Measurements from ENCODE around the gene GLOD5.

The GLOD5 gene

GRCh38 chrX:48761674-48762471 is at the start of gene GLOD5:
Gene GLOD5, plus strand, starts transcription at chrX:48761747. Its CDS starts 44 bp downstream, at chrX:48761791.
- DNase-seq (ENCODE audit: low spot score), result no peak

GRCh38 chrX:48711929-48712505 is 49.5 kb upstream of the GLOD5 start:
- no peak for DNase-seq (ENCODE audit: low spot score)

- no peak for DNase-seq (ENCODE audit: low spot score)
These were observed 47.7 kb upstream of the GLOD5 start for GRCh38 chrX:48713847-48714246.

GRCh38 chrX:48714573-48714972 is 47.0 kb upstream of the GLOD5 start:
- DNase-seq (ENCODE audit: low spot score), result peak; percentile 61

GRCh38 chrX:48715072-48715471 is 46.5 kb upstream of the GLOD5 start:
- peak; percentile 32 for DNase-seq (ENCODE audit: low spot score)

GRCh38 chrX:48715876-48716502 is 45.6 kb upstream of the GLOD5 start:
- peak; percentile 35 for DNase-seq (ENCODE audit: low spot score)

- DNase-seq (ENCODE audit: low spot score), result no peak
These were observed 41.6 kb upstream of the GLOD5 start for GRCh38 chrX:48719958-48720357.

GRCh38 chrX:48720577-48721250 is 40.8 kb upstream of the GLOD5 start:
- peak; percentile 33 for DNase-seq (ENCODE audit: low spot score)

- DNase-seq (ENCODE audit: low spot score), result no peak
These were observed 39.6 kb upstream of the GLOD5 start for GRCh38 chrX:48721916-48722315.

GRCh38 chrX:48726596-48726995 is 35.0 kb upstream of the GLOD5 start:
- DNase-seq (ENCODE audit: low spot score), result no peak

GRCh38 chrX:48728653-48729052 is 32.9 kb upstream of the GLOD5 start:
- DNase-seq (ENCODE audit: low spot score), result no peak

- no peak for DNase-seq (ENCODE audit: low spot score)
These were observed 25.2 kb upstream of the GLOD5 start for GRCh38 chrX:48736303-48736702.

- no peak for DNase-seq (ENCODE audit: low spot score)
These were observed 24.7 kb upstream of the GLOD5 start for GRCh38 chrX:48736878-48737212.

- peak; percentile 94 for DNase-seq (ENCODE audit: low spot score)
These were observed 24.2 kb upstream of the GLOD5 start for GRCh38 chrX:48737213-48737938.

- DNase-seq (ENCODE audit: low spot score), result no peak
These were observed 23.6 kb upstream of the GLOD5 start for GRCh38 chrX:48737940-48738339.

- no peak for DNase-seq (ENCODE audit: low spot score)
These were observed 19.7 kb upstream of the GLOD5 start for GRCh38 chrX:48741834-48742233.

GRCh38 chrX:48745222-48745621 is 16.3 kb upstream of the GLOD5 start:
- DNase-seq (ENCODE audit: low spot score), result no peak

GRCh38 chrX:48747415-48748016 is 14.0 kb upstream of the GLOD5 start:
- no peak for DNase-seq (ENCODE audit: low spot score)

GRCh38 chrX:48749182-48749581 is 12.4 kb upstream of the GLOD5 start:
- DNase-seq (ENCODE audit: low spot score), result no peak

GRCh38 chrX:48751343-48751742 is 10.2 kb upstream of the GLOD5 start:
- no peak for DNase-seq (ENCODE audit: low spot score)

- no peak for DNase-seq (ENCODE audit: low spot score)
These were observed 9.0 kb upstream of the GLOD5 start for GRCh38 chrX:48752498-48752897.
